OCI-M2 (cell line): ENCODE results near the gene TFPI2.

Experiments used
- DNase-seq: peaks from one replicate; lab custom pipeline; 2025; ENCODE audit not compliant: unreplicated experiment; lab: John Stamatoyannopoulos, UW

TFPI2 gene

DNA sequence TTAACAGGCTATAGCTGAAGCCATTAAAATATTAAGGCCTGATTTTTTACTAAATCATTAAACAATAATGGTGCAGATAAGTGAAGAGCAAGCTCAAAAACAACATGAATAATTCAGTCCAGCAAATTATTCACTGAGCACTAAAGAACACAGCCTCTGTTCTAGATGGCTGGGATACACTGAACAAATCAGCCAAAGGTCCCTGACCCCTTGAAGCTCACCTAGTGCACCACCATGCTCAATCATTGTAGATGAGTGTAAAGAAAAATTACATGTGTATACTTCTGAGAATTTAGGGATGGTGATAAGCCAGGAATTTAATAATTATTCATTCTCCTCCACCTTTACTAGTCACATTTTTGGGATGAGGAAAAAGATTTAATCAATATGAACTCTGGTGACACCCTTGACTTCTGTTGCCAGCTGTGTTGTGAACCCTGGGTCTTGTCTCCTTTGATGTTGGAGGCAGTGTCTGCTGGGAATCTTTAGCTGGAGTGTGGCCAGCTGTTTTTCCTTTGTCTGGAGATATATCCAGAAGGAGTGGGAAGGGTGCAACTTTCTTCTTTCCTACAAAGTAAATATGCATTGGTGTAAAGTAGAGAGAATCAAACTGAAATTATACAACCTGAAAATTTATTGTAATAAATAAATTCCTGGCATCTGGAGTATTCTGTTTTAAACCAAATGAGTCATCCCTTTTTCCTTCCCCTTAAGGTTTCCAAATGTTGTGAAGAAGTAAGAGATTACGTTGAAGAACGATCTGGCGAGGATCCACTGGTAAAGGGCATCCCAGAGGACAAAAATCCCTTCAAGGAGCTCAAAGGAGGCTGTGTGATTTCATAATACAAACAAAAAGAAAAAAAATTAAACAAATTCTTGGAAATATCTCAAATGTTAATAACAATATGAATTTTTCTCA, 19.8 kb upstream of the TFPI2 start:
- no peak for DNase-seq

DNA sequence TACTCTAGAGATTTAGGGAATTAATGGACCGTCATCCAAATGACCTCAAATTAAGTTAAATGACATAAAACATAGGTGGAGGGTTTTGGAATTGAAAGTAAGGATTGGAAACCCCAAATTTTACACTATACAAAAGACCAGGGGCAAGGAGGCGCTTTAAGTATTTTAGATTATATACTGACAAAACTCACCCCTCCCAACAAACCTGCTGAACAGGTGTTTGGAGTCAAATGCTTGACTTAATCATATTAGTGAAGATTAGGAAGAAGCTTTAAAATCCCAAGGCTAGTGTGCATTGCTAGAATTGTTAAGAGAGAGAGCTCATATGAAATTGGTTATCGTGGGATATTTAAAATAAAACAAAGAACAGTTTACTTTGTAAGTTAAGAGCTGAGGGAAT, 15.7 kb upstream of the TFPI2 start, which contains the start of gene GNGT1:
GNGT1 (plus strand) TSS at position 301 of the 400 bp plus-strand sequence. CDS start 180 bp downstream, outside the sequence.
- no peak for DNase-seq

DNA sequence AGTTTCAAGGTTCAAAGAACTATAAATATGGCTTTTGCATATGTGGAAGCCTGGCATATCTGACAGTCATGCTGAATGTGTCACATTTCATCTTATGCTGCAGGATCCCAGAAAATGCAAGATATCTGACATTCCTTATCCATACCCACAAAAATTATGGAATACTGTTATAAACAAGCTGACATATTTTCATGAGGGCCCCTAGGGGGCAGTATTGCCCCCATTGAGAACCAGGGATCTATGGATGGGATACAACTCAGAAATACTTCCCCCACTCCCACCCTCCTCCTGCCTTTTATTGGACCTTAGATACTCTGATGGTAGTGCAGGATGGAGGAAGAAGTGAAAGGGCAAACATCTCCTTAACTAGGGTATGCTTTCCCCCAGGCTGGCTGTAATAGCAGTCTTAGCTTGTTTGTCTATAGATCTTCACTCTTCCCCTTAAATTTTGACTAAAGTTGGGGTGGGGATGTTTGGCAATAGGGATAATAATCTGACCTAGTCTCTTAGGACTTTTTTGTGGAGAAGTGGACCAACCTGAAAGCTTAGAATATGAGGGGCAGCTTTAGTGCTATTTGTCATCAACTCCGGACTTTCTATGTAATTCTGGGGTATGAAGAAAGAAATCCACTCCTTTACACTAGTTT, 12.3 kb upstream of the TFPI2 start:
- DNase-seq = no peak

- no peak for DNase-seq
Measured at GRCh38 chr7:93897680-93898079, 7.1 kb upstream of the TFPI2 start.

DNA sequence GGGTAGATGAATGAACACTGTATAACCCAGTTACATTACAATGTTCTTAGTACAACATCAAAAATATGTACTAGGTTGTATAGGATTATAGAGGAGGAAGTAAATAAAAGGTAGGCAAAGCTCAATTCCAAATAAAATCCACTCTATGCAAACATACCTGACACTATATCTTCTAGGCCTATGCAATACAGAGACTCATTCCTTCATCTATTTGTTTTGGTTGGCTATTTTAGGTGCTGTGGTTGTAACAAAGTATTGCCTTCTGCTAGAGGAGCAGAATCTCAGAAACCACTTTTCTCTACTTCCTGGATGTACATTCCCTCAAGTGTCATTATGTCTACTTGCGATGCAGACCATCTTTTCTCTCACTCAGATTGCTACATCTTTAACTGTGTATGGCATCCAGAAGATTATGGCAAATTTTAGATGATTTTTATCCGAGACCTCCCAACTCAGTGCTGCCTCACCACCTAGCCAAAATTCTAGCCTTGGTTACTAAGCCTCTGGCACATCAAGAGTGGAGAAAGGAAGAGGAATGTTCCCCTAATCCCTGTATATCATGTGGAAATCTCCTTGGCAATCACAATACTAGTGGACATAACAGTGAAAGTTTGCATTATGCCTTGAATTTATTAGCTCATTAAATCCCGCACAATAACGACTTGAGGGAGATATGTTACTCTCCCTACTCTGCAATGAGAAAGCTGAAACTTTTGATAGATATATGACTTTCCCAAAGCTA, 5.5 kb upstream of the TFPI2 start:
- DNase-seq = no peak

DNA sequence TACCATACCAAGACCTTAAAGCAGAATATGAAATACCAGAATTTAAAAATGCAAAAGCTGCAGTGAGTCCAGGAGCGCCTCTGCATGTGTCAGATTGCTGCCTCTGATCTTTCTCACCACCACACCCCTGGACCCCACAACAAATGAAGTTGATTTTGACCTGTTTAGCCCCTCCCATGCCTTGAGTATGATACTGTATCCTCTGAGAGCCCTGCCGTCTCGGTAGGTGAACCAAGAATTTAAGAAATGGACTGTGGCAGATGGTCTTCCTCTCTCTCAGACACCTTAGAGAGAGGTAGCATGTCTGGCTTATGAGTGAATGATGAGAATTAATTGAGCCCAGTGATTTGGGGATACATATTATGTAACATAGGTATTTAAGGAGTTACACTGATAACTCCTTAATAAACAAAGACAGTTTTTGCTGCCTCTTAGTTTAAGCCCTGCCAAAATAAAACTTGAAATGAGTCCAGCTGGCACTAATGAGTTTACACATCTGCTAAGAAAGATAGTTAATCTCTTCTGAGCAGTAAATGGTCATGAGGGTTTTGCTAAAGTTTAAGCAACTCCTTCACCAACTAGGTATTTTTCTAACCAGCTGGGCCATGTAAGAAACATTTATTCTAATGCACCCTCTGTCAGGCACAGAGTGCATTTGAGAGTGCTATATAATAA, 4.5 kb upstream of the TFPI2 start:
- no peak for DNase-seq

- DNase-seq = no peak
Measured at GRCh38 chr7:93894426-93894825, 3.9 kb upstream of the TFPI2 start.

DNA sequence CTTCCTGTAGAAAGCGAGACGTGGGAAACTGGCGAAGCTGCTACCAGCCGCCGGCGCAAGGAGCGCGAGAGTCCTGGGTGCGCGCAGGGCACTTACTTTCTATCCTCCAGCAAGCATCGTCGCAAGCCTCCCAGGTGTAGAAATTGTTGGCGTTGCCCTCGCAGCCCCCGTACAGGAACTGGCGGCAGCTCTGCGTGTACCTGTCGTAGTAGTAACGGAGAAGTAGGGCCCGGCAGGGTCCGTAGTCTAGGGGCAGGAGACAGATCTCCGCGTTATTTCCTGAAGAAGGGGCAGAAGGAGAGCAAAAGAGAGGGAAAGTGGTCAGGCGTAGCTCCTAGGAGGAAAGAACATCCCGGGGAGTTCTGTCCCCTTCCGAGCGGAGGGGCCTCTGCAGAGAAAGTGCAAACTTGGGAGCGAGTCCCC, 501 bp downstream of the TFPI2 start:
- DNase-seq = no peak

GRCh38 chr7:93889261-93889660, 1.3 kb downstream of the TFPI2 start:
- DNase-seq = no peak

GRCh38 chr7:93884541-93884940, 6.0 kb downstream of the TFPI2 start:
- no peak for DNase-seq

- DNase-seq = no peak
Measured at GRCh38 chr7:93883917-93884345, 6.6 kb downstream of the TFPI2 start.

GRCh38 chr7:93883078-93883916, 7.3 kb downstream of the TFPI2 start:
- DNase-seq = no peak

GRCh38 chr7:93882468-93882867, 8.1 kb downstream of the TFPI2 start:
- DNase-seq = no peak

DNA sequence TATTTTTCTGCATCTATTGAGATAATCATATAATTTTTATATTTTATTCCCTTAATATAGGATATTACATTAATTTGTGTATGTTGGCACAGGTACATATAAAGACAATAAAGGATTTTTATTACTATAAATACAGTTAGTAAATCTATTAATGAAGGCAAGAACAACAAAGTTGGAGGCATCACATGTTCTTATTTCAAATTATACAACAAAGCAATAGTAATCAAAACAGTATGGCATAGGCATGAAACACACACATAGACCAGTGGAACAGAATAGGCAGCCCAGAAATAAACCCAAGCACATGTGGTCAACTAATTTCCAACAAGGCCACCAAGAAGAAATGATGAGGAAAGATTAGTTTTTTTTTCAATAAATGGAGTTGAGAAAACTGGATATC, 11.2 kb downstream of the TFPI2 start:
- no peak for DNase-seq

DNA sequence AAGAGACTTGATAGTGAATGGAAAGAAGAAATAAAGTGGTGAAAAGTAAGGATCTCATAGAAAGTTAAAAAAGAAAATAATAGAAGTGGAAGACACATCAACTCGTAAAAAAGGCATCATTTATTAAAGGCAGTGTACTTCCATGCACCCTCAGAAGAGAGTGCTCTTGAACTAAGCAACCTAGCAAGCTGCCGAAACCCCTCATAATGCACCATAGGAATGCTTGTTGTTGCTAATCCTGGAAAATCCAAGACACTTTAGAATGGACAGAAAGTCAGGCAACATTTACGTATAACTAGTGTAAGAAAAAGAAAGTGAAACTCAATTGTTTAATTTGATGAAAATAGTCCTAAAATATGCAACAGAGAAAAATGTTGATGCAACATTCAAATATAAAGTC, 12.8 kb downstream of the TFPI2 start:
- DNase-seq = no peak

DNA sequence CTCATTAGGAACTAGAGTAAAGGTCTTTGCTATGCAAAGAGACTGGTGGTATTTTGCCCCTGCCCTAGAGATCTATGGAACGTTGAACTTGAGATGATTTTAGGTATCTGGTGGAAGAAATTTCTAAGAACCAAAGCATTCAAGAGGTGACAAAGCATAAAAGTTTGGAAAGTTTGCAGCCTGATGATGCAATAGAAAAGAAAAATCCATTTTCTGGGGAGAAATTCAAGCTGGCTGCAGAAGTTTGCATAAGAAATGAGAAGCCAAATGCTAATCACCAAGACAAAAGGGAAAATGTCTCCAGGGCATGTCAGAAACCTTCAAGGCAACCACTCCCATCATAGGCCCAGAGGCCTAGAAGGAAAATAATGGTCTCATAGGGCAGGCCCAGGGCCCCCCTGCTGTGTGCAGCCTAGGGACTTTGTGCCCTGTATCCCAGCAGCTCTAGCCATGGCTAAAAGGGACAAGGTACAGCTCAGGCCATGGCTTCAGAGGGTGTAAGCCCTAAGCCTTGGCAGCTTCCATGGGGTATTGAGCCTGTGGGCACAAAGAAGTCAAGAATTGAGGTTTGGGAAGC, 16.5 kb downstream of the TFPI2 start:
- no peak for DNase-seq

GRCh38 chr7:93866886-93867285, 23.7 kb downstream of the TFPI2 start:
- DNase-seq = no peak

- DNase-seq = no peak
Measured at GRCh38 chr7:93862651-93863050, 27.9 kb downstream of the TFPI2 start.

GRCh38 chr7:93861325-93861949, 29.1 kb downstream of the TFPI2 start:
- no peak for DNase-seq
